CD1c-positive myeloid dendritic cell (primary cell): ENCODE results near the gene FGB.

ENCODE experiments used
- DNase-seq: peaks from one replicate; pipeline ENCODE4 v3.0.0-alpha.2; 2016; ENCODE audit errors: extremely low spot score

The FGB gene

DNA sequence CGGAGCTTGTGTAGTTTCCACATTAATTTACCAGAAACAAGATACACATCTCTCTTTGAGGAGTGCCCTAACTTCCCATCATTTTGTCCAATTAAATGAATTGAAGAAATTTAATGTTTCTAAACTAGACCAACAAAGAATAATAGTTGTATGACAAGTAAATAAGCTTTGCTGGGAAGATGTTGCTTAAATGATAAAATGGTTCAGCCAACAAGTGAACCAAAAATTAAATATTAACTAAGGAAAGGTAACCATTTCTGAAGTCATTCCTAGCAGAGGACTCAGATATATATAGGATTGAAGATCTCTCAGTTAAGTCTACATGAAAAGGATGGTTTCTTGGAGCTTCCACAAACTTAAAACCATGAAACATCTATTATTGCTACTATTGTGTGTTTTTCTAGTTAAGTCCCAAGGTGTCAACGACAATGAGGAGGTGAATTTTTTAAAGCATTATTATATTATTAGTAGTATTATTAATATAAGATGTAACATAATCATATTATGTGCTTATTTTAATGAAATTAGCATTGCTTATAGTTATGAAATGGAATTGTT lies at the start of gene FGB:
FGB (plus strand) TSS at position 315 of the 558 bp plus-strand sequence; CDS start at position 323, 8 bp downstream.
- no peak for DNase-seq

DNA sequence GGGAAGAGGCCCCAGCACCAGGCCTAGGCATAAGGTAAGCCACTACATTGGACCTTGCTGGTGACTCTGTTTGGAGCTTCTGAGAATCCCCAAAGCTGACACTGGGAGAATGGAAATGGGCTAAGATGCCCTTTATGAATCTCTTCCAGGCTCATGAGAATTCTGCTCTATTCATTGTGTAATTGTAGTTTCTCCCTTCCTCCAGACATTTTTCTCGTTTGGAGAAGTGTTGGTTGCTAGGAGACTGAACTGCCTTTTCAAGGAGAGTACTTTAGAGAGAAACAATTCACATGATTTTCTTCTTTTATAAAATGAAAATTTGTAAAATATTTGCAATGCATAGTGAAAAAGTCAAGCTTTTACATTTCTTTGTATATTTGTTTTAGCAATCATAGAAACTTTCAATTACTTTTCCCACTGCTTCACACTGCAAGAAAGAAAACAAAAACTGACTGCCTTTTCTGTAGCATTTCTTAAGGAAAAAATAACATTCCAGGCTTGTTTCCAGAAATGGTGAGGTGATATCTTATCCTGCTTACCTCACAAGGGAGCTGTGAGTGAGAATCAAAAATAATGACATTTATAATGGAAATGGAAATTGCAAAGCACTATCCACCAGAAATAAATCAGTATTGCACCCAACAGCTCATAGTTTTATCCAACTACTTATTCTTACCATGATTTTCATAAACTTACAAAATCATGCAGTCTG lies 46.3 kb upstream of the FGB start:
- no peak for DNase-seq

DNA sequence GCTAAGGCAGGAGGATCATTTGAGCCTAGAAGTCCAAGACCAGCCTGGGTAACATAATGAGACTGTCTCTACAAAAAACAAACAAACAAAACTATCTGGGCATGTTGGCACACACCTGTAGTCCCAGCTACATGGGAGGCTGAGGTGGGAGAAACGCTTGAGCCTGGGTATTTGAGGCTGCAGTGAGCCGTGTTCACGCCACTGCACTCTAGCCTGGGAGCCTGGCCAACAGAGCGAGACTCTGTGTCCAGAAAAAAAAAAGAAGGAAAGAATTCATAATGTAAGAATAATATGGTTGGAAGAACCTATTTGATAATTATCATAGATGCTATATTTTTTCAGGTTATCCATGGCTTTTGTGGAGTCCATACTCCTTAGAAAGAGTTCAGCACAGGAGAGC lies 45.2 kb upstream of the FGB start:
- DNase-seq, result no peak

DNA sequence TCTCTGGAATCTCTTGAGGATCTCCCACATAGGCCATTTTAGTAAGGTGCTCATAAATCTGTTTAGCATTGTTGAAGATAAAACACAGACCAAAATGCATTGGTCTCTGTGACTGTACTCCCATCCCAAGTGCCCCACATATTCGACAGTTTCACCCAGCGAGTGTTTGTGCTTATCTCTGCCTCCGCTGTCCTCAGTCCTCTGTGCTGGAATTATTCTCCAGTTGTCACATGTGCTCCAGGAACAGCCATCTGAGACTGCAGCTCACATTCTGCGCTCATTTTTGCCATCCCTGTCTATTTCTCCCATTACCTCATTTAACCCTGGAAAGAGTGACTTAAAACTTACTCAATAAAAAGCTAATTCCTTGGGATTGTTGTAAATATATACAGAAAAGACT lies 43.6 kb upstream of the FGB start:
- DNase-seq, result no peak

DNA sequence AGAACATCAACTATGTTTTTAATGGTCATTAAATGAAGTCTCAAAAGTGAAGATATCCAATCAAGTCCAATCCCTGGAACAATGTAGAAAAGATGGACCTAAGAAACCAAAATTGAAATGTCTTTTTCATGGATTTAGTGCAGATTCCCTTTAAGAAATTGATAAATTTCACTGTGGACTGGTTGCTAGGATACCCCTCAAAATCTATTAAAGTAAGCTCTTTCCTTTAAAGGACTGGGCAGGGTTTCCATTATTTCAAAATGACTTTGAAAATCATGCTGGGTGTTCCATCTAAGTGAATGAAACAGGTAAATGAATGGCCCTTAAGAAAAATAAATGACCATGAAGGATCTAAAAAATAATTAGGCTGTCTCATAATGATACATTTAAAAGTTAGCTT lies 41.2 kb upstream of the FGB start:
- no peak for DNase-seq

DNA sequence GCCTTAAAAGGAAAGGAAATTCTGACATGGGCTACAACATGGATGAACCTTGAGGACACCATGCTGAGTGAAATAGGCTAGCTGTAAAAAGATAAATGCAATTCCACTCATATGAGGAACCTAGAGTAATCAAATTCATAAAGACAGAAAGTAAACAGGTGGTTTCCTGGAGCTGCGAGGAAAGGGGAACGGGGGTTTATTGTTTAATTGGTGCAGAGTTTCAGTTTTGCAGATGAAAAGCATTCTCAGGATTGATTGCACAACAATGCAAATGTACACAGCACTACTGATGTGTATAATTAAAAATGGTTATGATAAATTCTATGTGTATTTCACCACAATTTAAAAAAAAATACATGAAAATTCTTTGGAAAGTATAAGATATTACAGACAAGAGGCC lies 36.7 kb upstream of the FGB start:
- no peak for DNase-seq

DNA sequence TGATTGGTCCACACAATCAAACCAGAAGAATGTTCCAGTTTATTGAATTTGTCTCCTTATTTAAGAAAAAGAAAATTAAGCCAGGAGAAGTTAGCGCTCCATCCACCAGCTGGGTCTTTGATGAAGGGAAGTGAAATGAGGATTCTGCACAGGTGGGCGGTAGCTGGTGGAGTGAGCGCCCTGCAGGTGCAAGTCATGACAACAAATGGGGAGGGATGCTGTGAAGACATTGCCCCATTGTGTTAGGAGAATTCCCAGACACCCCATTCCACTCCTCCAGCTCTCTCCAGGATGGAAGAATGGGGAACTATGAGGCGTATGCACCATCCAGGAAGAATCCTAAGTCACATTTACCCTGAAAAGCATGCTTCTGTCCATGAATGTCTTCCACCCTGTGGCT lies 35.5 kb upstream of the FGB start:
- no peak for DNase-seq

DNA sequence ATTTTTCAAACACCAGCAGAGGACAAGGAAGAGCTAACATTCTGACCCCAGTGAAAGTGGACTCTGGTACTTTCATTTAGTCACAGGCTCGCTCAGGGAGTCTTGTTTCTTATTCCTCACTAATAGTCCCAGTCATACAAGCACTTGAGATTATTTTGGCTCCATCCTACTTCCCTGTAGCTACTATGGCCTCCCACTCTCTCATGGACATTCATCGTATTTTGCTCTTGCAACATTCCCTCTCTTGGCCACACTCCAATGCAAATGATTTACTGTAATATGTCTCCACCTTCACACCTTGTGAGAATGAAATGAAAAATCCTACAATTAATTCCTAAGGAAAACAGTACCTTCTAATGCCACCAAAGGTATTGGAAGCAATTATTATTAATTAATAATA lies 33.9 kb upstream of the FGB start:
- DNase-seq, result peak; percentile 9

DNA sequence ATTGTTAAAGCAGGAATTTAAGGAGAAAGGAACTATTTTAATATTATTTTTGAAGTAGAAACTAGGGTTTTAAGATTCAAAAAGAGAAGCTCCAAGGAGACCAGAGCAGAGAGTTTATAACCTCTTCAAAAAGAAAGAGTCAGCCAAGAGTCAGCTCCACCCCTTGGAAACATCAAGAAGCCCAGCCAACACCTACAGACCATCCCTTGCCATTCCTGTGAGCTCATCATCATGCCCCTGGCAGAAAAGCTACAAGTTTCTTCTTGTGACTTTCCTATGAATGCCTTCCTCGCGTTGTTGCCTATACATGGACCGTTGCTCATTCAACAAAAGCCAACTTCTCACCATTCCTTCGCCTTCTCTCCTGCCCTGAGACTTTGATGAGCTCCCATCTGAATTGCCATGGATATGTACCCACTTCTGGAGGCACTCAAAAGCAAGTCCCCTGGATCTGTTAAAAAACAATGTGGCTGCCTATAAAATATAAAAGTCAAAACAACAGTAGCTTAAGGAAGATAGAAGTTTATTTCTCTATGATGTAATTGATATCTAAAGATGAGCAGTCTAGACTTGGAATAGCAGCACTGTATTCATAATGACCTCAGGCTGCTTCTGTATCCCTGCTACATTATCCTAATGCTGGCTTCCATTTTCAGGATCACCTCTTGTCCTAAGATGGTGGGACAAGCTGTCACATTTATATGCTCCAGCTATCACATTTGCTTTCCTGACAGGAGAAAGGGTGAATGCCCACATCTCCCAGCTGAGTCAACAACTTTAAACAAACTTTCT lies 32.9 kb upstream of the FGB start:
- DNase-seq, result no peak

DNA sequence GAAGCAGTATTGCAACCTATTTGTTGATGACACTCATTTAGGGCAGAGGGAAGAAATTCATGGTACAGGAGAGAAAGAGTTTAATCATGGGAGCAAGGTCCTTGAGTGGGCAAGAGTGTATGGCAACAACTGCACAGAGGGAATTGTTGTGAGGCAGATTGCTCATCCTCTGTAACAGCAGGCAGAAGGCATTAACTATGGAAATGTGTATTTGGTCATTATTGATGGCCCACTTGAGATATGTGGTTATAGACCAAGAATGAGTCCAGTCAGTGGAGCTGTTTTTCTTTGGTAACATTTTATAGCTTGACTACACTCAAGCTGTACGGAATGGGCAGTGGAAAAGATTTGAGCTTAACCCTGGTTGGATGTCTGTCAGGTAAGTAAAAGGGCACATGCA lies 28.5 kb upstream of the FGB start:
- DNase-seq, result no peak

DNA sequence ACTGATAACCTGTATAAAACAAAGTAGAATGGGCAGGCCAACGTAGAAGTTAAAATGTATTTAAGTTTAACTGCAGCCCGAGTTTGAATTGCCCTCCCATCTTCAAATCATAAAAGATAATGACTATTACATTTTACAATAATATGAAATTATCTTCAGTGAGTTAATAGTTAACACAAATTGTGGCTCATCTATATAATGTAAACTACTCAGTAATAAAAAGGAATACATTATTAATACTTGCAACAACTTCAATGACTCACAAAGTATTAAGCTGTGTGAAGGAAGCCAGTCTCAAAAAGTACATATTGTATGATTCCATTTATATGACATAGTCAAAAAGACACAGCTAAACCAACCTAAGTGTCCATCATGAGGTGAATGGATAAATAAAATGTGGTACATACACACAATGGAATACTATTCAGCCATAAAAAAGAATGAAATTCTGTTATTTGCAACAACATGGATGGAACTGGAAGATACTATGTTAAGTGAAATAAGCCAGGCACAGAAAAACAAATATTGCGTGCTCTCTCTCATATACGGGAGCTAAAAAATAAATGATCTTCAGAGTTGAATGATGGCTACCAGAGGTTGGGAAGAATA lies 20.4 kb upstream of the FGB start:
- DNase-seq, result no peak

DNA sequence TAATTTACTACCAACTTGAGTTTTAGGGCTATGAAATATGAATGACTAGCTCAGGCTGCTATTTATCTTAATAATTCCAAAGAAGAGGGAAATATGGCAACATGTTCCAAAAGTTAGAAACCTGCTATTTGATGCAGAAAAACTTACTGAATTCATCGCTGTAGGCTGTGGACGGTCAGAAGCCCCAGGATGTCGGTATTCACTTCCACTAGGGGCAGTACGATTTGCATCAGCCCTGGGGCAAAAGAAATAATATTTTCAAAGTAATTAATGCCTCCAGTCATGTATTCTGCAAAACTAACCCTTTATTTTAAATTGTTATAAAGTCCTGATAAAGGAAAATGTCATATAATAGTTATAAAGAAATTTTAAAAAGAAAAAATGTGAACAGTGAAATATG lies 17.1 kb upstream of the FGB start:
- no peak for DNase-seq

DNA sequence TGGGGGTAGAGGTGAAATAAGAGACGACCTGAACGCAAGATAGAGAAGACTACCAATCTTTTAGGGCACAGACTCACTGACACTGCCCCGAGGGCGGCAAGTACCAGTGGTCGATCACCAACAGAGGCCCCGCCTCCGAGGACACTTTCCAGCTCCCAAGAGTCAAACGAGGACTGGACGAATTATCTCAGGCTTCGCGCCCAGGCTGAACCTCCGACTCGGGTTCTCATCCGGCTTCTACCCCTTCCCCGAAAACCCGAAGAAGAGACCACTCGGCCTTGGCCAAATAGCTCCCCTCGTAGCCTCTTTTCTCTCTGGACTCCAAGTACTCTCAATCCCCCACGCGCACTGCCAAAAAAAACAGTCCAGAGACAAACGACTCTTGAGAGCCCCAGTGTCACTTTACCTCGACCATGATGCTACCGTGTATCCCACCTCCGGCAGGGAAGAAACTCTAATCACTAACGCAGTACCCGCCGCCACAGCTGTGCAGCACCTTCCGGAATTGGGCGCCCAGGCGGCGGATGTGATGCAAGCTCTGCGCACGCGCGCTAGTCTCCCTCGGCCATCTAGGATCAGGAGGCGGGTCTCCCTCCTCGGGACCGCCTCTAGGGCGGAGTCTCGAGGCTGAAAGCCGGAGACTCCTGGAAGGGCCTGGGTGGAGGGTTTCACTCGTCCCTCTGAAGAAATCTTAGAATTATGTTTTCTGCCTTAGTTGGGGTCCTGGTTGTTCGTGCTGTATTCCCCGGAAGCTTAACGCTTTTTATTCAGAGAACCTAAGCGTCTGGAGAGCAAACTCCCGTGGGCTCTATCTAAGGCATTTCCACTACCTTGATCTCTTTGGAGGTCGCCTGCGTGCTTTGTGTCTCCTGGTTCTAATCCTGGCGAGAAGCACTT lies 12.7 kb upstream of the FGB start, which contains the start of gene PLRG1:
PLRG1 (minus strand) TSS at position 507 of the 897 bp plus-strand sequence; CDS start at position 415, 92 bp downstream.
- peak; percentile 99 for DNase-seq

DNA sequence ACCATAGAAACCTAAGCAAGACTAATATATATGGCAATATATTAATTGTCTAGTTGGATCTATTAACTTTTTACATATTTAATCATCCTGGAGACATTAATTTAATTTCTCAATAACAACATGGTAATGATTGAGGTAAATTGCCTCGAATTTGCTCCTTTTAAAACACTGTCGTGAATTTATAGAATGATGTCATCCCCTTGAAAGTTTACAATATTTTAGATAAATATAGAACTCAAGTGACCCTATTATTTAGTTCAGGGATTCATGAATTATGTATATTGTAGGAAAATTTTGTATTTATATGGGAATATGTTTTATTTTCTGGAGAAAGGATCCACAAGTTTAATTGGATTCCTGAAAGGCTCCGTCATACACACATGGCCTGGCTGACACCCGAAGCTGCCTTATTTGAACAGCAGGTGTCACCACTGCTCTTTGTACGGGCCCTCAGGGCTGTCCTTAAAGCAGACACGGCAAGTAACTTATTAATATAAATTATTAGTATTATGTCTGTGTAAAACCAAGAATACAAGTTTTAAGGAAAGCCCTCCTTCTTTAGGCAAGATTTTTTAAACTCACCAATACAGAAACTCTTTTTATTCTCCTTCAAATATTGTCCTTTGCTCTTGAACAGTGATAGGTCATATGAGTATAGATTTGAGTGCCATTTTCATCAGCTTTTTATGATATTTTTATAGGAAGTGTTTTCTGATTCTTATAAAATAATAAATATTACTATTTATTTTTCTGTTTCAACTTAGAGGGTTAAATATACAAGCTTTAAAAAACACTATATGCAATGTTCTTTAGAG lies 10.7 kb upstream of the FGB start:
- DNase-seq, result peak; percentile 79

DNA sequence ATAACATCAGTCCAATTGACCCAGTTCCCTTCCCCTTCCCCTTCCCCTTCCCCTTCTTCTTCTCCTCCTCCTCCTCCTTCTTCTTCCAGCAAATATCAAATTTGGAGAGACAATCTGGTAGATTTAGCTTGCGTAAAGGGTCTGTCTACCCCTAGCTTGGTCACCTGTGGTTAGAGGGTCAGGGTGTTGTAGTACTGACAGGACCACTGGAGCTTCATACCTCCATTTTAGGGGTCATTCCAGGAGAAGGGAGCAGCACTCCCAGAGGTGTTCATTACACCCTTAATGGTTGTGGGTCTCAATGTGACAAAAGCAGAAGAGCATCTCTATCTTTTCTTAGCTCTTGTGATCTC lies 3.7 kb upstream of the FGB start:
- DNase-seq, result no peak

DNA sequence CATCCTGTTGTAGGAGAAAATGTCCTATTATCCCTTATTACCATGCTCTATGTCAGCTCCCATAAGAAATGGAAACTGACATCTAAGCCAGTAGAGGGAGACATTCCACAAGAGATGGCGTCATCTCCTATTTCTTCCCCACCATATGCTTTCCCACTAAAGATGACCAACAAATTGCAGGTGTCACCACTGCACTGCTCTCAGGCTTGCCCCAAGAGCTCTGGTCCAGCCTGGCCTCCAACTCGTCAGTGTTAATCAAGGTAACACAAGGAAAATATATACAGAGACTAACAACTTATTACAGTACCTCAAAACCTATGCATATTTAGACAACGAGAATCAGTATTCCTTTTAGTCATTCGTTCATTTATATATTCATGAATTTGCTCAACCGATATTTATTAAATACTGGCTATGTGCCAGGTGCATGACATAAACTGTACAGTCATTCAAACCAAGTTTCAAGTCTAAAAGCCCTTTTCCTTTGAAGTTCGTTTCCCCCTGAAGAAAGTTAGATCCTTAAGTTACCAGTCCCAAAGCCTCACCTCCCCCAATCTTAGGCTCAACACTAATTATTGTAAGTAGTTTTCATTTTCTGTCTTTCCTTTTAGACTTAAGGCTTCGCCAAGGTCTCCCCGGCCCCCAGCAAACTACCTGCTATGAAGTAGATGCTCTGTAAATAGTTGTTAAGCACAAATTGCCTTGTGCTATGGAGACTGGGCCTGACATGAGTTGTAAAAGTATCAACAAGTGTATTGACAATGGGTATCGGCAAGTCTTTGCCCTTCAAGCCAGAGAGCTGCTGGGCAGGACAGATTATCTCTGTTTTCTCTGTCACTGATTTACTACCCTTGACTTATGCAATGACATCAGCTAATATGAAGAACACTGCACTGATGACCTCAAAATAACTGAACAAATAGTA lies 3.1 kb upstream of the FGB start:
- no peak for DNase-seq

DNA sequence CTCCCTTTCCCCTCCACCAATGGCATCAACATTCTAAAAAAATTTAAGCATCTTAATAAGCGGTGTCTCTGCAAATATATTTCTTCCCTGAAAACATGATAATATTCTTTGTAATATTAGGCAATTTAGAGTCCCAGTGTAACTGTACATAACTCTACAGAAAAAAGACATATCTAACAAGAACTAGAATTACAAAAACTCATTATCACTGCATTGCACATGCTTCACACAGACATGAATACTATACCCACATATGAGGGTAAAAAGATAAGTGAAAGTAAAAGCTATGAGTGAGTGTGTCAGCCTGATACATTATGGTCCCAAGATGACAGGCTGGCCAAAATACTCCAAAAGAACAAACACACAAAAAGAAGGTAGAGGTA lies 2.4 kb upstream of the FGB start:
- DNase-seq, result no peak

DNA sequence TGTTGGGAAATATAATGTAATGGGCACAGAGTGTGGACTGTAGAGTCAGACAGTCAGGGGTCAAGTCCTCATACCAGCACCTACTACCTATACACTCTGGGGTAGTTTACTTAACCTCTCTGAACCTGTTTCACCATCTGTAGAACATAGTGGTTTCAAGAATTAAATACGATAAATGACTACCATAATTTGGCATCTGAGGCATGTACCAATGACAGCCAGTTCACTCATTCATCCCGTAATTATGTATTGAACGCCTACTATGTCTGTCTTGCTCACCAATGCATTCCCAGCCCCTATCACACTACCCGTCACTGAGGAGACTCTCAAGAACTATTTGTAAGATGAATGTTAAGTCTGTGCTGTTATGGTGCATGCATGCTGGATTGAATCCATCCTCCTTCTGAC lies 2.0 kb upstream of the FGB start:
- no peak for DNase-seq

DNA sequence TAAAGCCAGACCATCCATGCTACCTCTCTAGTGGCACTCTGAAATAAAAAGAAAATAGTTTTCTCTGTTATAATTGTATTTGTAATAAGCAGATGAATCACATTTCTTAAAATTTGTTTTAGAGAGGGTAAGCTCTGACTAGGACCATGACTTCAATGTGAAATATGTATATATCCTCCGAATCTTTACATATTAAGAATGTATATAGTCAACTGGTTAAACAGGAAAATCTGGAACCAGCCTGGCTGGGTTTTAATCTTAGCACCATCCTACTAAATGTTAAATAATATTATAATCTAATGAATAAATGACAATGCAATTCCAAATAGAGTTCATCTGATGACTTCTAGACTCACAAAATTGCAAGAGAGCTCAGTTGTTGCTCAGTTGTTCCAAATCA lies 1.5 kb downstream of the FGB start:
- no peak for DNase-seq

DNA sequence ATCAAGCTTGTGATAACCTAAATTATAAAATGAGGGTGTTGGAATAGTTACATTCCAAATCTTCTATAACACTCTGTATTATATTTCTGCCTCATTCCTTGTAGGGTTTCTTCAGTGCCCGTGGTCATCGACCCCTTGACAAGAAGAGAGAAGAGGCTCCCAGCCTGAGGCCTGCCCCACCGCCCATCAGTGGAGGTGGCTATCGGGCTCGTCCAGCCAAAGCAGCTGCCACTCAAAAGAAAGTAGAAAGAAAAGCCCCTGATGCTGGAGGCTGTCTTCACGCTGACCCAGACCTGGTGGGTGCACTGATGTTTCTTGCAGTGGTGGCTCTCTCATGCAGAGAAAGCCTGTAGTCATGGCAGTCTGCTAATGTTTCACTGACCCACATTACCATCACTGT lies 2.9 kb downstream of the FGB start:
- no peak for DNase-seq
